COLO668 (cell line): ENCODE results near the gene ZEB2.

Experiments used
- DNase-seq: peaks from one replicate; lab custom pipeline; 2025; ENCODE audit not compliant: unreplicated experiment; lab: John Stamatoyannopoulos, UW

Gene ZEB2

GRCh38 chr2:144519934-144520731, at the start of gene ZEB2:
Gene ZEB2, minus strand, starts transcription at chr2:144520119. Its CDS starts 2,769 bp downstream, at chr2:144517350.
- DNase-seq: no peak

- no peak for DNase-seq
These were observed 47.8 kb upstream of the ZEB2 start for GRCh38 chr2:144567745-144568144.

- DNase-seq: no peak
These were observed 46.5 kb upstream of the ZEB2 start for GRCh38 chr2:144566448-144566847.

- no peak for DNase-seq
These were observed 40.3 kb upstream of the ZEB2 start for GRCh38 chr2:144560251-144560650.

GRCh38 chr2:144559681-144560080, 39.8 kb upstream of the ZEB2 start:
- DNase-seq: no peak

GRCh38 chr2:144559242-144559641, 39.3 kb upstream of the ZEB2 start:
- no peak for DNase-seq

- no peak for DNase-seq
These were observed 34.7 kb upstream of the ZEB2 start for GRCh38 chr2:144554492-144555210.

GRCh38 chr2:144553379-144553778, 33.5 kb upstream of the ZEB2 start:
- no peak for DNase-seq

GRCh38 chr2:144552821-144553220, 32.9 kb upstream of the ZEB2 start:
- no peak for DNase-seq

GRCh38 chr2:144550911-144551310, 31.0 kb upstream of the ZEB2 start:
- DNase-seq: no peak

- no peak for DNase-seq
These were observed 30.2 kb upstream of the ZEB2 start for GRCh38 chr2:144550084-144550483.

GRCh38 chr2:144548532-144549191, 28.7 kb upstream of the ZEB2 start:
- no peak for DNase-seq

- no peak for DNase-seq
These were observed 28.2 kb upstream of the ZEB2 start for GRCh38 chr2:144548088-144548487.

- DNase-seq: no peak
These were observed 27.6 kb upstream of the ZEB2 start for GRCh38 chr2:144547494-144547893.

GRCh38 chr2:144546933-144547332, 27.0 kb upstream of the ZEB2 start:
- no peak for DNase-seq

GRCh38 chr2:144545787-144546186, 25.9 kb upstream of the ZEB2 start:
- DNase-seq: no peak

- DNase-seq: no peak
These were observed 24.1 kb upstream of the ZEB2 start for GRCh38 chr2:144544053-144544452.

- DNase-seq: no peak
These were observed 21.5 kb upstream of the ZEB2 start for GRCh38 chr2:144541396-144541795.

- DNase-seq: no peak
These were observed 19.4 kb upstream of the ZEB2 start for GRCh38 chr2:144539289-144539782.

GRCh38 chr2:144535300-144535699, 15.4 kb upstream of the ZEB2 start:
- no peak for DNase-seq

- DNase-seq: no peak
These were observed 13.3 kb upstream of the ZEB2 start for GRCh38 chr2:144533221-144533620.

GRCh38 chr2:144530596-144530995, 10.7 kb upstream of the ZEB2 start:
- no peak for DNase-seq
